AG04450 (cell line): ENCODE results near the gene WNT9B. TPM values are rescaled to one million over a fixed set of nuclear protein-coding genes. Genes with fewer than 3 reads are reported as not detected.

Source experiments
- CTCF ChIA-PET: fragments of 300-600, 350-600 bp; formaldehyde crosslinking; extraction: SDS; loops from one replicate; lab custom pipeline; 2022; ENCODE audit warnings: antibody characterized with exemption, inconsistent platforms; lab: Charles Lee
- POLR2A ChIA-PET: fragments of 350-600 bp; formaldehyde crosslinking; extraction: SDS; loops from one replicate; lab custom pipeline; 2021; ENCODE audit warnings: antibody characterized with exemption, inconsistent platforms; lab: Yijun Ruan, JAX
- DNase-seq: peaks from one replicate; pipeline ENCODE4 v3.0.0-alpha.2; 2011; ENCODE audit warnings: low read depth, low spot score
- H3K27ac ChIP-seq: one replicate; pipeline ENCODE4 v1.5.1; 2012; ENCODE audit warnings: low read depth, low read length, control low read depth
- H3K27me3 ChIP-seq: one replicate; pipeline ENCODE4 v1.6.0; 2012; ENCODE audit warnings: low read length; ENCODE audit not compliant: control insufficient read depth, insufficient read depth
- H3K4me3 ChIP-seq: 2 replicates; pipeline ENCODE4 v1.5.1; 2011; ENCODE audit warnings: mild to moderate bottlenecking, low read depth, low read length, control low read depth
- H3K9me3 ChIP-seq: 2 replicates; pipeline ENCODE4 v1.5.1; 2012; ENCODE audit warnings: low read length; ENCODE audit not compliant: control insufficient read depth, insufficient read depth
- CTCF ChIP-seq: IDR thresholded peaks from 2 replicates; pipeline ENCODE4 v1.5.1; 2011; ENCODE audit warnings: low read depth, low read length, control low read depth, inconsistent platforms
- polyA minus RNA-seq: library from RNA; depleted of rRNA, polyadenylated mRNA; stranded (reverse); fragments of >200 nt; gene quantifications from 2 replicates; pipeline ENCODE4 v1.2.3, GENCODE V29; 2011; rRNA and poly(A)+ RNA removed
- polyA plus RNA-seq: library from polyadenylated mRNA; depleted of rRNA; stranded (reverse); fragments of >200 nt; gene quantifications from 2 replicates; pipeline ENCODE4 v1.2.3, GENCODE V29; 2011; rRNA removed

The WNT9B gene
- polyA plus RNA-seq (not detected in 2 replicates), polyA minus RNA-seq (not detected in 2 replicates)

GRCh38 chr17:46851029-46851741 lies at the start of gene WNT9B:
WNT9B (plus strand) TSS chr17:46851583; CDS start chr17:46851639, 56 bp downstream.
- peaks cover 6% of the 10 kb centered on the region; the same call in 1 of the 2 replicates for H3K9me3 ChIP-seq
- no peak for DNase-seq
- ChIA-PET CTCF (no interaction called here), POLR2A (no interaction called here)
- peak within 1 kb of the TSS; percentile 4; the same call in 1 of the 2 replicates for H3K4me3 ChIP-seq
- TF ChIP-seq CTCF: no peak
- H3K27ac ChIP-seq: no peak within 1 kb of the TSS
- H3K27me3 ChIP-seq: peaks cover 65% of the 10 kb centered on the region

DNA sequence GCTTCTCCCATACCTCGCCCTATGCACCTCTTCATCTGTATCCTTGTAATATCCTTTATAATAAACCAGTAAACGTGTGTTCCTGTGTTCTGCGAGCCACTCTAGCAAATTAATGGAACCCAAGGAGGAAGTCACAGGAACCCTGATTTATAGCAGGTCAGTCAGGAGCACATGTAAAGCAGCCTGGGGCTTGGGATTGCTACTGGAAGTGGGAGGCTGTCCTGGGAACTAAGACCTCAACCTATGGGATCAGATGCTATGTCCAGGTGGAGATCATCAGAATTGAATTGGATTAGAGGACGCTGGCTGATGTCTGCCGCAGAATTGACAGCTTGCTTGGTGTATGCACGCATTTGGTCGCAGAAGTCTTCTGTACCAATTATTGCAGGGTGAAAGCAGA lies 48.6 kb upstream of the WNT9B start:
- H3K4me3 ChIP-seq: no peak overlapping the region
- TF ChIP-seq CTCF: no peak
- H3K9me3 ChIP-seq: no peaks in the 10 kb centered on the region
- no peak overlapping the region for H3K27ac ChIP-seq
- no peak for DNase-seq
- H3K27me3 ChIP-seq: peaks cover 6% of the 10 kb centered on the region
- CTCF ChIA-PET: no interaction called here
- POLR2A ChIA-PET: no interaction called here

GRCh38 chr17:46803544-46803943 lies 47.8 kb upstream of the WNT9B start:
- H3K27ac ChIP-seq: no peak overlapping the region
- POLR2A ChIA-PET: no interaction called here
- H3K4me3 ChIP-seq: no peak overlapping the region
- DNase-seq: no peak
- H3K9me3 ChIP-seq: no peaks in the 10 kb centered on the region
- CTCF ChIA-PET: no interaction called here
- H3K27me3 ChIP-seq: peaks cover 10% of the 10 kb centered on the region
- TF ChIP-seq CTCF: no peak

- Histone ChIP-seq H3K27ac (no peak overlapping the region), H3K27me3 (peaks cover 12% of the 10 kb centered on the region), H3K4me3 (no peak overlapping the region), H3K9me3 (no peaks in the 10 kb centered on the region)
- CTCF ChIA-PET: no interaction called here
- no peak for TF ChIP-seq CTCF
- POLR2A ChIA-PET: interaction anchor here (0.7 kb wide), 1 partner anchor 15 kb away, joined by 8 read pairs; no protein-coding TSS in a partner anchor
- no peak for DNase-seq
Observed at GRCh38 chr17:46805771-46806170, 45.6 kb upstream of the WNT9B start.

DNA sequence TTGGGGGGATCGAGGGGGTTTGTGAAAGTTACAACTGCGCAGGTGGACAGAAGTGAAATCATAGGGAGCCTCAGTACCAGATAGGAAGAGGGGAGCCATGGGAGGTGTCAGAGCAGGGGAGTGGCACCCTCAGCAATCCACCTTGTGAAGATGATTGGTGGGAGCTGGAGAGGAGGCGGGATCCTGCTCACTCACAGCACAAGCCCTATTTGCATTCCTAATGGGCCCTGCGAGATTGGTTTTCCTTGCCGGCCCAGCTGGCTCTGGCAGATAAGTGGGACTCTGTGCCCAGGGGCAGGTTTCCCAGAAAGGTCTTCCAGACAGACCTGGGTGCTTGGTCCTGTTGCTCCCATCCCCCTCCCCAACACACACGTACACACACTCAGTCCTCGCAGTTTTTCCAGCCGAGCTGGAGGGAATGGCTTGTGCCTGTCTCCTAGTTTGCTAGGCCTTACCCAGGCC lies 42.2 kb upstream of the WNT9B start:
- peaks cover 26% of the 10 kb centered on the region for H3K27me3 ChIP-seq
- H3K27ac ChIP-seq: no peak overlapping the region
- H3K4me3 ChIP-seq: no peak overlapping the region
- no peak for DNase-seq
- H3K9me3 ChIP-seq: no peaks in the 10 kb centered on the region
- ChIA-PET CTCF (interaction anchor here (0.6 kb wide), 1 partner anchor 24 kb away, joined by 3 read pairs; no protein-coding TSS in a partner anchor), POLR2A (interaction anchor here (0.7 kb wide), 1 partner anchor 18 kb away, joined by 7 read pairs; no protein-coding TSS in a partner anchor)
- no peak for TF ChIP-seq CTCF
